GM10266 (cell line): ENCODE data around the gene ATXN10.

ENCODE experiments used
- DNase-seq: peaks from one replicate; pipeline ENCODE4 v3.0.0; 2012; ENCODE audit errors: extremely low spot score
- CTCF ChIP-seq: IDR thresholded peaks from 2 replicates; pipeline ENCODE4 v1.5.1; 2012; ENCODE audit warnings: mild to moderate bottlenecking, low read depth; ENCODE audit not compliant: control insufficient read depth, insufficient read depth; ENCODE audit errors: missing control alignments

The ATXN10 gene

DNA sequence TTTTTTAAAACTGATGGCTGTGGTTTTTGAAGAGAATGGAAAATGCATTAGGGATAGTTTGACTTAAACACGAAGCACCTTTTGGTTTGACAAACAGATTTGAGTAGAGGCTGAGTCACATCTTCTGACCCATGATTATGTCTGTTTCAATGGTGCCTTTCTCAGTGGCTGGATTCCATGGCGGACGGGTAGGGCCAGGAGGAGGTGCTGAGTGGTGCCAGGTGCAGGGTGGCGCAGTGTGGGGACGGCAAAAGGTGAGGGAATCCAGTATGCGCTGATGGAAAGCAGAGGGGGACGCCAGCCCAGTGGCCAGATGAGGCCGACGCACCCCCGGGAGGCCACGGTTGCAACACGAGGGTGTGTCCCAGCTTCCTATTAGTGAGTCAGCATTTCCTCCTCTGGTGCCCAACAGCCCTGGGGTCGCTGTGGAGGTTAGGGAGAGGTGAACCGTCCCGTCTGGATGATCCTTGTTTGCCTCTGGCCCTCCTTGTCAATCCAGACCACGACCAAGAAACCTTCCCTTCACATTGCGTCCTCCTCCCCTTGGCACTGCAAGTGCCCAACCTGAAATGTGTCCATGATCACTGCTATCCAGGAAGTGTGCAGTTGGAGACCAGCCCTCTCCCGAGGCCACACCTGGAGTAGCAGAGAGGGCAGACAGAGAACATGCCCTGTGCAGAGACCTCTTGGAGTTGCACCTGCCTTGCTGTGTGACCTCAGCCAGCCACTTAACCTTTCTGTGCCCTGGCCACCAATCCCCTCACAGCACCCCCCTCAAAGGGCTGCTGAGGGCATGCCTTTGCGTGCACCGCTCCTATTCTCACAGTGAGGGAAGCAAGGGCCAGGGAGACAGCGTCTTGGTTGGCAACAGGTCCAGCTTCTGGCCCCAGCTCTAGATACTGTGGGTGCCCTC lies 32.5 kb upstream of the ATXN10 start:
- no peak for DNase-seq
- TF ChIP-seq CTCF = no peak

DNA sequence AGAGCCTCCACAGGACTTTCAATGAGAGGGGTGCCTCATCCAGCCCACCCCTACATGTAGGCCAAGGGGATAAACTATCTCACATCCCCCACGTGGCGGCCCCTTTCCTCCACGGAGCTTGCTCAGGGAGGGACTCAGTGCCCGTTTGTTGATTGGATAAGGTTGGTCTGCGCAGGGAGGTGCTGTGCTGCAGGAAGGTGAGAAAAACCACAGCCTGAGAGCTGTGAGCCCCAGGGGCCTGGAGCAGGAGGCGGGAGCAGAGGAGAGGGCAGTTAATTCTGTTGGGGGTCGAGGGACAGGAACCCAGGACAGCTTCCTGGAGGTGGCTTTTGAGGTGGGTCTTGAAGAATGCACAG lies 31.9 kb upstream of the ATXN10 start:
- no peak for DNase-seq
- no peak for TF ChIP-seq CTCF

GRCh38 chr22:45640291-45640940 lies 31.2 kb upstream of the ATXN10 start:
- TF ChIP-seq CTCF = no peak
- DNase-seq = no peak

DNA sequence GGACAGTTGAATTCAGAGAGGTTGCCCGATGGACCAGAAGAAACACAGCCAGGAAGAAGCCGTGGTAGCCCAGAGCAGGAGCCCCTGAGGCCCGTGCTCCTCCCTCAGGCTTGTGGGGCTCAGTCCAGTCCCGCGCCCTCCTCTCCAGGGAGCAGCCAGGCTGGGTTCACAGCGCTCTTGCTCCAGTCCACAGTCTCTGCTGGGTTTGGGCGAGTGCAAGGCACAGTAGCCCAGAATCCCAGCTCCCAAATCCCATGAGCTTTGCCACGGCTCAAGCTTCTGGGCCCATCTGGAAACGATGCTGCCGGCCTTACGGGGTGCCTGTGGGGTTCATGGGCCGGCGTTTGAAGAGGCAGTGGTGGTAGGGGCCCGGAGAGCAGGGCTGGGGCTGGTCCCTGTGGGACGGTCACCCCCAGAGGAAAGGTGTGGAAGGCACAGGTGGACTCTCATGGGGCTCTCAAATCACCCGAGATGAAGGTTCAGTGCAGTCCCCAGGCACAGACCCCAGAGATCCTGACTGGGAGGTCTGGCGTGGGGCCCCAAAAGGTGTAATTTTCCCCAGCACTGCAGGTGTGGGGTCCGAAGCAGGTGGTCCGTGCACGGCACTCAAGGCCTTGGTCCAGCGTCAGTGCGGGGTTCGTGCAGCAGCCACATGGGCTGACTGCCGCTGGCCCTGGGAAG lies 30.6 kb upstream of the ATXN10 start:
- TF ChIP-seq CTCF = no peak
- DNase-seq = no peak

- TF ChIP-seq CTCF = no peak
Measured at GRCh38 chr22:45642986-45643385, 28.6 kb upstream of the ATXN10 start.

GRCh38 chr22:45644714-45645113 lies 26.9 kb upstream of the ATXN10 start:
- DNase-seq = no peak
- TF ChIP-seq CTCF = no peak

More at GRCh38 chr22:45642986-45643385, 28.6 kb upstream of the ATXN10 start:
- DNase-seq = no peak
